NB4 (cell line): ENCODE results near the gene CEBPB.

Experiments used
- POLR2A ChIP-seq: IDR thresholded peaks from 2 replicates; pipeline ENCODE4 v1.6.1; 2011; ENCODE audit warnings: mild to moderate bottlenecking; ENCODE audit not compliant: insufficient read length; ENCODE audit errors: extremely low read depth
- TF ChIP-seq, protein P1 (sequence below): IDR thresholded peaks from one replicate; pipeline ENCODE4 v1.5.1; 2012; ENCODE audit warnings: low read depth, low read length

DNA sequence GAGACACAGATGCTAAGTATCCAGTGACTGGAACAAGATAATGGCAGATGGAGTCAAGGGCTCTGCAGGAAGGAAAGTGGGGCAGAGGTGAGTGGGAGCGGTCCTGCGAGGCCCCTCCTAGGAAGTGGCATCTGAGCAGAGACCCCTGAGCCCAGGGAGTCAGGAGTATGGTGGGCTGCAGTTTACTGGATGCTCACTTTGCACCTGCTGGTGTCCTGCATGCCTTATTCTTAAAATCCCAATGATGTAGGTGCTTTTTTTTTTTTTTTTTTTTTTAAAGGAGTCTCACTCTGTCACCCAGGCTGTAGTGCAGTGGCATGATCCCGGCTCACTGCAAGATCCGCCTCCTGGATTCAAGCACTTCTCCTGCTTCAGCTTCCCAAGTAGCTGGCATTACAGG lies 5.6 kb downstream of the CEBPB start:
- no peak for TF ChIP-seq POLR2A
- TF ChIP-seq, protein P1, sequence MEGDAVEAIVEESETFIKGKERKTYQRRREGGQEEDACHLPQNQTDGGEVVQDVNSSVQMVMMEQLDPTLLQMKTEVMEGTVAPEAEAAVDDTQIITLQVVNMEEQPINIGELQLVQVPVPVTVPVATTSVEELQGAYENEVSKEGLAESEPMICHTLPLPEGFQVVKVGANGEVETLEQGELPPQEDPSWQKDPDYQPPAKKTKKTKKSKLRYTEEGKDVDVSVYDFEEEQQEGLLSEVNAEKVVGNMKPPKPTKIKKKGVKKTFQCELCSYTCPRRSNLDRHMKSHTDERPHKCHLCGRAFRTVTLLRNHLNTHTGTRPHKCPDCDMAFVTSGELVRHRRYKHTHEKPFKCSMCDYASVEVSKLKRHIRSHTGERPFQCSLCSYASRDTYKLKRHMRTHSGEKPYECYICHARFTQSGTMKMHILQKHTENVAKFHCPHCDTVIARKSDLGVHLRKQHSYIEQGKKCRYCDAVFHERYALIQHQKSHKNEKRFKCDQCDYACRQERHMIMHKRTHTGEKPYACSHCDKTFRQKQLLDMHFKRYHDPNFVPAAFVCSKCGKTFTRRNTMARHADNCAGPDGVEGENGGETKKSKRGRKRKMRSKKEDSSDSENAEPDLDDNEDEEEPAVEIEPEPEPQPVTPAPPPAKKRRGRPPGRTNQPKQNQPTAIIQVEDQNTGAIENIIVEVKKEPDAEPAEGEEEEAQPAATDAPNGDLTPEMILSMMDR: no peak
